COLO668 (cell line): ENCODE measurements around the gene CALML5.

Experiments used
- DNase-seq: peaks from one replicate; lab custom pipeline; 2025; ENCODE audit not compliant: unreplicated experiment; lab: John Stamatoyannopoulos, UW

CALML5 gene, protein sequence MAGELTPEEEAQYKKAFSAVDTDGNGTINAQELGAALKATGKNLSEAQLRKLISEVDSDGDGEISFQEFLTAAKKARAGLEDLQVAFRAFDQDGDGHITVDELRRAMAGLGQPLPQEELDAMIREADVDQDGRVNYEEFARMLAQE

DNA sequence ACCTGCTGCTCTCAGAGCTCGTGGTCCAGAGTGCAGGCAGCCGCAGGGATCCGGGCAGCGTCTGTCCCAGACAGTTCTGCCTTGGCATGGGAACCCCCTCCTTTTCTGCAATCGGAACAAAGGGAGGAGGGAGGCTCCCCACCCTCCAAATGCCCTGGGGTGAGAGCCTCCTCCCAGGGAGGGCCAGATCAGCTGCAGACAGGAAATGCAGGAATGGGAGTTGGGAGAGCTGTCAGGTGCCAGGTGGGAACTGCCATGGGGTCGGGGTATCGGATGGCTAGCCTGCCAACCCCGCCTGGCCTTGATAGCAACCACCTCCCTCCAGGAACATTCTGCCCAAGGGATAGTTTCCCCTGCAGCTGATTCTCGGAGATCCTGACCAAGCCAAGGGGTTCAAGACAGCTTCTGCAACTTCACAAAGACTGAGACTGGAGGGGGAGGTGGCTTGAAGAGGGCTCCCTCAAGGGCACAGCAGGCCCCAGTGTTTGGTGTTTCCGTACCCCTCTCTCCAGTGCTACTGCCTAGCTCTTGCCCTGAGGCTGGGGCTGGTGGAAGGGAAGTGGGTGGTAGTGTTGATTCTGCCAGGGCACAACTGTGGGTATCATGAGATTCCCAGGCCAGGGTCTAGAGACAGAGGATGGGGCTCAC is at the start of gene CALML5:
TSS of gene CALML5 (minus strand) at position 78 of the 648 bp plus-strand sequence. CDS start 132 bp downstream, outside the sequence.
- DNase-seq: peak; percentile 37

DNA sequence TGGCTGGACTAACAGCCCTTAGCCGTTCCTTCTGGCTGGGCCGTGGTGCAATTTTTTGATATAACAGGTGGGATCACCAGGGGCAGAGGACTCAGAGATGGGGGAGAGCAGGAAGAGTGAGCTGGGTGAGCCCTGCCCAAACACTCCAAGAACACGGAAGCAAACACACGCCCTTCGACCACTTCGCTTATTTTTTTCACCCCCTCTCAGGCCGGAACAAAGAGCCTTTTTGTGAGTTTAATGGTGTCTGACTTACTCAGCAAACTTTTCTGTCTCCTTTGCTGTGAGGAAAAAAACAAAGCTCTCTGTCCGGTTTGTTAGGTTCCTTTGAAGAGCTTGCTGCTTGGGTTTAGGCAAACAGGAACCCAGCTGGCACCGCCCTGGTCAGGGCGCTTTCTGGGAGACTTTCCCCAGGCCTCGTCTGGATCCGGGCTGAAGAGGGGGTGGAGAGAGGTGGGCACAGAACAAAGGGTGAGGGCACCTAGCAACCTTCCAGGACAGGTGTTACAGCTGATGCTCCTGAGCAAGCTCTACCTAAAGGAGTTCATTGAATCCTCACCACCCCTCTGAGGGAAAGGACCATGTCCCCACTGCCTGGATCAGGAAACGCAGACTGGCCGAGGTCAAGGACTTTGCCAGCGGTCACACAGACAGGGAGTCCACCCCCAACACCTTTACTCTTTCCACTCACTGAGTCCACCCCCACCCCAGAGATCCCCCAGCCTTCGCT is 48.7 kb upstream of the CALML5 start:
- DNase-seq: peak; percentile 67

DNA sequence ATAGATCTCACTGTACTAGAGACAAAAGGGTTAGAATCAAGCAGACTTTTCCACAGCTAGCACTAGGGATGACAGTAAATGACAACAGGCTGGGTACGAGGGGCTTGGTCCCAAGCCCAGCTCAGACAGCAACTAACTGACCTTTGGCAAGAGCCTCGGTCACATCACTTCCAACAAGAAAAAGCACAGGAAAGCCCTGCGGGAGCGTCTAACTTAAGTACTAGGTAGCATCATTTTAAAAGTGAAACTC is 48.2 kb upstream of the CALML5 start:
- no peak for DNase-seq

DNA sequence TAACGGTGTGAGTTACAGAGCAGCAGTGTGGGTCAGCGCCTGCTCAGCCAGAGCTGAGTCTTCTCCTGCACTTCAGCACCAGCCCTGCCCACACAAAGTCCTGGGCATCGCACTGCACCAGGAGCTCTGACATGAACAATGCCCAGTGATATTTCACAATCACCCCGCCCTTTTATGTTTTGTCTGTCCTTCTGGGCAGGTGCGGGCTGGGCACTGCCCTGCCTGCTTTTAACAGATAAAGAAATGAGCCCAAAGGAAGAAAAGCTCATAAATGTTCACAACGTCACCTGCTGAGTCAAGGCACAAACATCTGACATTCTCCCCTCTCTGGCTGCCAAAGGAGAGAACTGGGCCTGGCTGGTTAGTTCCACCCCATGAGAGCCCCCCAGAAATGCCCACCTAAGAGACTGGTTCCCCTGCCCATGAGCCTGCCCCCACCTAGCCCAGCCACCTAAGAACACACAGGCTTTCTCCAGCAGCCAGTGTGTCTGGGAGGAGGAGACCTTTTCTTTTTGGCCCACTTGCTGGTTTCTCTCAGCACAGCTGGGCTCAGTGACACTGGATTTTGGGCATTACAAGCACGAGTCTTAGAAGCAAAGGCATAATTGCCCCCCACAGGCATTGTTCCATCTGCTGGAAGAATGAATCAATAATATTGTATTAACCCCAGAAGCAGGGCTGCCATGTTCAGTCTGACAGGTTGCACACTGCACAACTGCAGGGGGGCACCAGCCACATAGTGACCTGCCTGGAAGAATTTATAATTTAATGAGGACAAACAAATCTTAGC is 47.7 kb upstream of the CALML5 start:
- DNase-seq: peak; percentile 65

DNA sequence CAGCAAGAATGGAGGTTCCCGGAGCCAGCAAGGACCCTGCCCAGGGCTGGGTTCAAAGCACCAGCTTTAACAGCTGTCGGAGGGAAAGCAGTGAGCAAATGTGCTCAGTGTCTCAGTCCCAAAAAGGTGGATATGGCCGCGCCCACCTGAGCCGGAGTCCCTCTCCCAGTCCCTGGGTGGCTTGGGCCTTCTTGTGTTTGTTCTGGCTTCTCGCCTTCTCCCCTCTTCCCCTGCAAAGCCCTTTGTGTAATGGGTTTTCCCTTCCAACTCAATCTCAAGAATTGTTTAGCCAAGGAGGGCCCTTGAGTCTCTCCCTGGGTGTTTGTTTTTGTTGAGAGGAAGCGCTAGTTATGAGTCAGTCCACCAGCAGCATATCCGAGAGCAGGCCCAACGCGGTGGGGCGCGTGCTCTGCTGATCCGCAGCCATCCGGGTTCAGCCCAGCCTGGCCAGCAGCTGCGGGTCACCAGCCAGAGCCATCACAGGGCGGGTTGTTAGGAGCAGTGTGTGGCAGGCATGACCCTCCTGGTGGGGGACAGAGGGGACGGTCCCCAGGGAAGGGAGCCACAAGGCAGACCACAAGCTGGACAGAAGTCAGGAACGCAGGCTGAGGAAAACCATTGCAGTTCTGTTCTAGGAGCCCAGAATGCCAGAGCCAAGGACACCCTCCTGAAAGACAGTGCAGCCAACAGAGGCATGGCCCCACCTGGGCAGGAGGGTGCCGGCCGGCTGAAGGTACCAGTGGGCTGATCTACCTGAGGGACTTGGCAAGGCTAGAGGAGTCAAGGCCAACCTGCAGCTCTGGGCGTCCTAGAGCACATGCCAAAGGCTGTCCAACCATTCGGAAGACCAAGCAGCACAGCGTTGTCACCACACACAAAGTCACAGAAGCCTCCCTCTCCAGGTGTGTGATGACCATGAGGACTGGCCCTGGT is 46.7 kb upstream of the CALML5 start:
- DNase-seq: peak; percentile 54

DNA sequence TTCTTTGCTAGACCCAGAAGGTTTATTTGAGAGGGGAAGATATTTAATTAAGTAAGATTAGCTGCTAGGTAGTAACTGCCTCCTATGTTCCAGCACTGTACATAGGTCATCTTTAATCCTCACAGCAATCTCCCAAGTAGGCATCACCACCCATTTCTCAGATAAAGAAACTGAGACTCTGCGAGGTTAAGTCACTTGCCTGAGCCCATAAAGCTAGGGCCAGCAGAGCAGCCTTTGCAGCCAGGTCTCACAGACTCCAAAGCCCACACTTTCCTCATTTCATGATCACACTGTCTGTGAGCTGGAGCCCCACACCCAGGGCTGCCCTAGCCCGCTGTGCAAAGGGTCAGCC is 46.0 kb upstream of the CALML5 start:
- no peak for DNase-seq

DNA sequence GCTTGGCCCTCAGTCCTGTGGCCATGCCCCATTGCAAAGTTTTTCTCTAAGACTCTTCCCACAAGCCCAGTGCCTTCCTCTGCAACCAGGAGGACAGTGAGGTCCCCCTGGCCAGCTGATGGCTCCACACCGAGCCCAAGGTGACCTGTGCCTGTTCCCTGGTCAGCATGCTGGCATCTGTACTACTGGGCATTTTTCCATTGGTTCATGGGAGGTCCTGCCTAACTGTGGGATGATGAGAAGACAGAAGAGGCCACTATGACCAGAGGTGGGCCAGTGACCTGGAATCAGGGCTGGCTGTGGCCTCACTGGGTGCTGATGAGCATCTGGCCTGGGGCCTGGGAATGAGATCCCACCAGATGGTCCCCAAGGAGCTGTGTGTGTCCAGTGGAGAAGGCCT is 45.6 kb upstream of the CALML5 start:
- no peak for DNase-seq

DNA sequence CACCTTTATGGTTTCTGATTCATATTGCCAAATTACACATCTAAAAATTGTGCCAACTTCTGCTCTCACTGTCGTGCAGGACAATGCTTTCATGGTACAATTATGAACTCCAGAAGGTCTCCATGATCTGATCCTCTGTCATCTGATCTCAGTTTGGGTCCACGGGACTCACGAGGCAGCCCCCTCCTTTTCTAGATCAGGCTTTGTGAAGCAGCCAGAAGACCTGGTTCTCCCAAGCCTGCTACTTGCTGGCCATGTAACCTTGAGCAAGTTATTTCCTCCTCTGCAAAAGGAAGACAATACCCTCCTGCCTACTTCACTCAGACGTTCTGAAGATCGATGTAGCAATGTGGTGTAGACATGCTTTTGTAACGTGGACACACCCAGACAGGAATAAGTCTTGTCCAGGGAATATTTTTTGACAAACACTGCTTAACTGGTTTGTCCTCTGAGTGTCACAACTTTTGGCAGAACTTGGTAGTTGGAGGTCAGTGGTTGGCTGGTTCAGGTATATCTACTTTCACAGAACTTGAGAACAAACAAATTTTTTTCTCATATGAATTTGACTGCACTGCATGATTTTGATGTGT is 44.9 kb upstream of the CALML5 start:
- no peak for DNase-seq

DNA sequence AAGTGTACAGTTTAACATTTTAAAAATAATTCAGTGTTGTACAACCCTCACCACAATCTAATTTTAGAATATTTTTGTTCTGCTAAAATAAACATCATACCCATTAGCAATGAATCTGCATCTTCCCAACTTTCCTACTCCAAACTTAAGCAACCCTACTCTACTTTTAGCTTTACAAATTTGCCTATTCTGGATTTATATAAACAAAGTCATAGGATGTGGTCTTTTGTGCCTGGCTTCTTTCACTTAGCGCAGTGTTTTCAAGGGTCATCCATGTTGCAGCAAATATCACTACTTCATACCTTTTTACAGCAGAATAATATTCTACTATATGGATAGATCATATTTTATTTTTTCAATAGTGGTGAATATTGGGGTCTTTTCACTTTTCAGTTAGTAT is 44.3 kb upstream of the CALML5 start:
- DNase-seq: no peak

DNA sequence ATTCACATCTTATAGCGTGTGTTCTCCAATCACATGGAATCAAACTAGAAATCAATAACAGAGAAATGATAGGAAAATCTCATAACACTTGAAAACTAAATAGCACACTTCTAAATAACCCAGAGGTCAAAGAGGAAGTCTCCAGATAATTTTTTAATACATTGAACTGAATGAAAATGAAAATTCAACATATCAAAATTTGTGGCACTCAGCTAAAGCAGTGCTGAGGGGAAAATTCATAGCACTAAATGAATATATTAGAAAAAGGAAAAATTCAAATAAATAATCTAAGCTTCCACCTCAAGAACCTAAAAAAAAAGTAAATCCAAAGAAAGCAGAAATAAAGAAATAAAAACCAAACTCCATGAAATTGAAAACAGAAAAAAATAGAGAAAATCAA is 42.7 kb upstream of the CALML5 start:
- DNase-seq: no peak

DNA sequence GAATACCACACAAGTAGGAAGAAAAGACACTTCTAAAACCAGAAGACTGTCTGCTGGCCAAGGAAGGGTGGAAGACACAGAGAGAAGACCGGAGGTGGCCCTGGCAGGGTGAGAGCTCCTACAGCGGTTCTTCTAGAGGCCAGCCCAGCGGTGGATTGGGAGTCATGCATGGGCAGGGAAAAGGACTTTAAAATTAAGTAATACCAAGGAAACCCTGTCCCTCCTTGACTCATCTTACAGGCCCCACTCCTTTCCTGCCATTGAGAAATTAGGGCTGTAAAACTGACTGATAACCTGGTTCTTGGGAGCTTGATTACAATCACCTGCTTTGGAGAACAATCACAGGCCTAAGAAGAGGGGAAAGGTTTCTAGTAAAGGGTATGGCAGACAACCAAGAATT is 41.5 kb upstream of the CALML5 start:
- DNase-seq: no peak

DNA sequence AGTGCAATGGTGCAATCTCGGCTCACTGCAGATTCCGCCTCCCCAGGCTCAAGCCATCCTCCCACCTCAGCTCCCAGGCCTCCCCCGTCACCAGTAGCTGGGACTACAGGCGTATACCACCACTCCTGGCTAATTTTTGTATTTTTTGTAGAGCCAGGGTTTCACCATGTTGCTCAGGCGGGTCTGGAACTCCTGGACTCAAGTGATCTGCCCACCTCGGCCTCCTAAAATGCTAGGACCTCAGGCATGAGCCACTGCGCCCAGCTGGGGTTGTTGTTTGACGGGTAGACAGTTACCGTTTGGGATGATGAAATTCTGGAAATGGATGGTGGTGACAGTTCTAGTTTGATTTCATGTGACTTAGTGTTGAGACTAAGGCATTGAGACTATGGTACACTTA is 40.7 kb upstream of the CALML5 start:
- DNase-seq: no peak

DNA sequence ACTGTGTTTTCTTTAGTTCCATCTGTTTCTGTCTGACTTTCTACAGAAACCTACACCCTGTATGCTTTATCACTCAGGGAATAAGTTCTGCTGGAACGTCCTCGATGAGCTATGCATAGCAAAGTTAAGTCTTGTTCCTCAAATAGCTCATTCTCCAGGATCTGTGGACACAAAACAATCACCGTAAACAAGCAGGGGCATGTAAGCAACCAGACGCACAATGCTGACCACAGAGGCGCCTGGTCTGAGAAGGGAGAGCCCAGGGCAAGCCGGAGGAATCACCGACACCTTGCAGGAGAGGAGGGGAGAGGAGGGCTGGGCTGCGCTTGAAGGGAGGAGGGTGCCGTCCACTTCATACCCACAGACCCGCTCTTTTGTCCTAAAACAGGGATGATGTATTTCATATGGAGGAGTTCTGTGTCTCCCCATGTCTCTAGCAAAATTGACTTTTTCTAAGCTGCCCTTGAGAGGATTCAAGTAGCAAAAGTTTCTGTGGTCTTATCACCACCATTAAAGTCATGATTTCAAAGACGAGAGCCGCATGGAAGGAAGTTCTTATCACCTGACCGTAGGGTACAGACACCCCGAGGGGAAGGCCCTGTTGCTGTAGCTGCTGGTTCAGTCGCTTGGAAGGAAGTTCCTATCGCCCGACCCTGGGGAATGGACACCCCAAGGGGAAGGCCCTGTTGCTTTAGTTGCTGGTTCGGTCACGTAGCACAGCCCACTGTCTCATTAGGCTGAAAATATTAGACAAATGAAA is 39.7 kb upstream of the CALML5 start:
- DNase-seq: no peak

DNA sequence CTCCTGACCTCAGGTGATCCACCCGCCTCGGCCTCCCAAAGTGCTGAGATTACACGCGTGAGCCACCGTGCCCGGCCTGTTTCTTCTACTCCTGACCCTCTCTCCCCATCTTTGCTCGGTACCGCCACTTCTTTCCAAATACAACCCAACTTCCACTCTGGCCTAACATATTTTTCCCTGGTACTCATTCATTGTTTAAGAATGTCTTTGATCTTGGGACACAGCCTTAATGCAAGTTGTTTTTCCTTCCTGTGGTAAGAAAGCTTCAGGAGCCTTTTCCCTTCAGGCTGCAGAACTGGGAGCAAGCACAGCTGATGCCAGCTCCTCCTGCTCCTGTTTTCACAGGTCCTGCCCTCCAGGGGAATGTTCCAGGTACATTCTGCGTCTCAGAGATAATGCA is 39.1 kb upstream of the CALML5 start:
- DNase-seq: no peak

DNA sequence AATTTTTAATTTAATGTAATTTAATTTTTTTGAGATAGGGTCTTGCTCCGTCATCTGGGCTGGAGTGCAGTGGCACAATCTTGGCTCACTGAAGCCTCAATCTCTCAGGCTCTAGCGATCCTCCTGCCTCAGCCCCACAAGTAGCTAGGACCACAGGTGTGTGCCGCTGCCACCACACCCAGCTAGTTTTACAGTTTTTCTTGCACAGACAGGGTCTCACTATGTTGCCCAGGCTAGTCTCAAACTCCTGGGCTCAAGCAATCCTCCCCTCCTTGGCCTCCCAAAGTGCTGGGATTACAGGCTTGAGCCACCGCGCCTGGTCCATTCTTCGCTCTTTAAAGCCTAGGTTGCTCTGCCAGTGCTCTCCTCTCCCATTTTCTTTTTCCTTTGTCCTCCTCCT is 38.3 kb upstream of the CALML5 start:
- DNase-seq: no peak

DNA sequence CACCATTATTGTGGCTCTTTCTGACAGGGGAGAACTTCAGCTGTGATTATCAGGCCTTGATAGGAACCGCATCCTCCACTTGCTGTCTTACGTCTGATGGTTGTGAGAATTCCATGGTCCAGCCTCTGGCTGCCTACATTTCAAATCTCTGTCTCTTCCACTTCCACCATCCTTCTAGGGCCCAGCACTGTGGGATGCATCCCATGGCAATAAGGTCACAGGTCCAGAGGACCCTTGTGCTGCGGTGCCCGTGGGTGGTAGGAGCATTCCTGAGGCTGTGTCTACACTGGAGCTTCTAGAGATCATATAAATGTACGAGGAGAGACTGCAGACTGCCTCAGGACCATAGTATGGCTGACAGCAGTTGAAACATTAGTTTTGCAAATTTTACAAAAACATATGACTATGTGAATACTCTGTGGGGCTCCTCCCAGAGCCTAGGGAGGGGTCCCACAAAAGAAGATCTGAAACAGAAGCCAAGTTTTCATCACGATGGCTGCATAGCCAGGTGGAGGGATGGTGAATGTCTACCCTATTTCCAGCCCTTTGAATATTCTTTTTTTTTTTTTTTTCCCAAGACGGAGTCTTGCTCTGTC is 37.2 kb upstream of the CALML5 start:
- no peak for DNase-seq

DNA sequence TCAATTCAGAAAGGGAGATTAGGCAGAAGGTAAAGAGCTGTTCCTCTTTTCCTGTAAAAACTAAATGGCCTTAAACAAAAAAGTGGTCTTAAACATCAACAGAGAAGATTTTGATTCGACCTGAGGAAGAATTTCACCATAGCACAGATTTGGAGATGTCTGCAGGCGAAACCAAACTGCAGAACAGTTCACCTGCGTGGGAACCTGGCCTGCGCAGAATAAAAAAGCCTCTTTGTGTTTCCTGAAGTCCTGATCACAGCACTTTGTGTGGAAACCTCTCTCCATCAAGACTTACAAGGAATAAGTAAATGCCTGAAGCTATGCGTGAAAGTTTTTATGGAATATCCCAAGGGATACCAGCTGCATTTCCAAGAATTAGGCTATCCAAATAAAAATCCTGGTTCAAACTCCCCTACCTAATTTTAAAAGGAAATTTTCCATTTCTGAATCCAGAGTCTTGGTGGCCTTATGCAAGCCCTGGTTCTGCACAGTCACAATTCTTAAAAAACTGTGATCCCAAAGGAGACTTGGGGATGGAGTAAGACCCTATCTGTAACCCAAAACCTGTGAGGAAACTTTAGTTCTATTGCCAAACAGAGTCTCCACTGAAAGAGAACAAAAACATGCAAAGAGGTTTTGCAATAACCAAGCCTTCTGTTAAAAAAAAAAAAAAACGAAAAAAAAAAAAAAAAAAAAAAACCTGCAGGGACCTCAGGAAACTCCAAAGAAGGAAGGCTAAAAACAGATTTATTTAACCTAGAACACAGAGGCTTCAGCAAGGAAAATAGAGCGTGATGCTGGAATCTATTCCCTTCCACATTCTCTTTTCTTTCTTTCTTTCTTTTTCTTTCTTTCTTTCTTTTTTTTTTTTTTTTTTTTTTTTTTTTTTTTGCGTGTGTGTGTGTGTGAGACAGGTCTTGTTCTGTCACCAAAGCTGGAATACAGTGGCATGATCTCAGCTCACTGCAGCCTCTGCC is 35.8 kb upstream of the CALML5 start:
- DNase-seq: no peak

DNA sequence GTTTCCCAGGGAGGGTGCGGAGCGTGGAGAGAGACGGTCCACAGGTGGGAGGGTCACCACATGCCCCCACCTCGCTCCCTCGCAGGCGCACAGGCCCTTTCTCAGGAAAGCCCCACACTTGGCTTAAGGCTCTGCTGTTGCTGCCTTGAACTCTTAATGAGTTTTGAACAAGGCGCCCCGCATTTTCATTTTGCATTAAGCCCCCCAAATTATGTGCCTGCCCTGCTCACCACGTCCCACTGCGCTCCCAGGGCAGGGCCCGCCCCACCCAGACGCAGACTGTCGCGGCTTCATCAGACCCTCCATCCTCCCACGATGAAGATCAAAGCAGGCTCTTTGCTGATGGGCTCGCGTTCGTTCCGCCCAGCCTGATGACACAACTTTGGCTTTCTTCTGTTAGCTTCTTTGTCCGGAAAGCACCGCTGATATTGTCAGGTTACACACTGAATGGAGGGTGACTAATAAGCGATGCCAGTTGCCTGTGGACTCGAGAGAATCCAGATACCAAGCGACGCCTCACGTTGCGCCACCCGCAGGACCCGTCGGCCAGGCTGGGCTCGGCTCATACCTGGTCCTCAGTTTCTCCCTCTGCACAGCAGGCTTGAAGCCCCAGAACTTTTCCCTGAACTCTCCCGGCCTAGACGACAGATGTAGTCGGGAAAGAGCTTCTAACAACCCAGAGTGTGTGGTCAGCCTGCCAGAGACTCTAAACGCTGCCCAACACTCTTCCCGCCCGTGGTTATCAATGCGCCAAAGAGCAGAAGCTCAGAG is 34.9 kb upstream of the CALML5 start:
- no peak for DNase-seq
